ENCODE data around the gene KCNJ15. TPM values are rescaled to one million over a fixed set of nuclear protein-coding genes. Genes with fewer than 3 reads are reported as not detected.

KCNJ15 gene
- total RNA-seq, 1 experiment from 2014 or later: not detected

DNA sequence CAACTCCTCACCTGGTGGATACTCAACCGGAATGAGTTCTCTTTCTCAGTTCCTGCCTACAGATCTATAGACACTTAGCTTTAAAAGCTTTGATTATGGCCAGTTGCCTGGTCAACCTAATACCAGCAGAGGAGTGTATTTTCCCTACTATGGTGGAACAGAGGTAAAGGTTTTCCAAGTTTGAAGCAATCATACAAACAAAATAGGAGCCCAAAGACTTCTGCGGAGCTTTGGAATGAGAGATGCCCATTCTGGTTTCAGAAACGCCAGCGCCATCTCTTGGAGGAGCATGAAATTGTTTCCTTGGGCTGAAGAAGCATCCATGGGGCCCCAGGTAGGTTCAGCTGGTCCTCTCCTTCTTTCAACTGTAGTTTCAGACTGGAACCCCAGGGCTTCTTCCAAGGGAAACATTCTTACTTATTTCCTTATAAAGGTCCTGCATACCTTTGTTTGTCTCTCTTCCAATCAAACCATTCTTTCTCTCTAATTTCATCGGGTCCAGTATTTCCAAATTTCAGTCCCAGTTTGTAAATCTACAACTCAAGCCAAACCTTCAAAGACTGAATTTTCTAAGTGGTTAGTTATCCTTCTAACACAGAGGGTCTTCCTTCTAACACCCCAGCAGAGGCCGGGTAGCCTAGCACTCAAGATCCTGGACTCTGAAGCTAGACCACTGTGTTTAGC lies 95.9 kb downstream of the KCNJ15 start:
- Histone ChIP-seq H3K4me2 (ENCODE audit: low read length) (no peak overlapping the region), H4K20me1 (ENCODE audit: insufficient read depth) (no peaks in the 10 kb centered on the region), H3K36me3 (ENCODE audit: control insufficient read depth in 1 of 2, insufficient read depth in 2 of 2, low read length in 2 of 2) (no peaks in the 10 kb centered on the region), H3K4me1 (ENCODE audit: control insufficient read depth in 1 of 2, insufficient read depth in 2 of 2, low read length in 2 of 2) (no peaks in the 10 kb centered on the region; a peak in 1 of 4 replicates), H3K9me2 (ENCODE audit: insufficient read depth) (no peaks in the 10 kb centered on the region), H3K4me3 (replicated peaks in 1 of 2; ENCODE audit: low read depth in 1 of 2, low read length in 2 of 2) (no peak overlapping the region), H2AFZ (ENCODE audit: low read depth, low read length, poor library complexity, severe bottlenecking) (no peak overlapping the region), H3K9ac (ENCODE audit: low read length) (no peak overlapping the region), H3K27ac (ENCODE audit: low read depth, low read length) (no peak overlapping the region), H3K9me3 (ENCODE audit: control insufficient read depth in 1 of 2, insufficient read depth in 1 of 2, low read depth in 1 of 2, low read length in 2 of 2) (no peaks in the 10 kb centered on the region), H3K79me2 (ENCODE audit: insufficient read depth, low read length) (no peaks in the 10 kb centered on the region), H3K27me3 (ENCODE audit: insufficient read depth, low read length) (peaks cover 4% of the 10 kb centered on the region; the same call in 1 of the 2 replicates)
- CTCF ChIA-PET: interaction anchor here (0.7 to 2.0 kb wide), 12 partner anchors 10 to 678 kb away, joined by 3 to 14 read pairs (median 6); no protein-coding TSS in a partner anchor
- TF ChIP-seq EGR1 (IDR thresholded peaks at IDR 0.05; ENCODE audit: low read depth) (no peak), RAD21 (IDR thresholded peaks at IDR 0.05; ENCODE audit: low read depth) (peak; percentile 49)
- TF ChIP-seq, protein P1, sequence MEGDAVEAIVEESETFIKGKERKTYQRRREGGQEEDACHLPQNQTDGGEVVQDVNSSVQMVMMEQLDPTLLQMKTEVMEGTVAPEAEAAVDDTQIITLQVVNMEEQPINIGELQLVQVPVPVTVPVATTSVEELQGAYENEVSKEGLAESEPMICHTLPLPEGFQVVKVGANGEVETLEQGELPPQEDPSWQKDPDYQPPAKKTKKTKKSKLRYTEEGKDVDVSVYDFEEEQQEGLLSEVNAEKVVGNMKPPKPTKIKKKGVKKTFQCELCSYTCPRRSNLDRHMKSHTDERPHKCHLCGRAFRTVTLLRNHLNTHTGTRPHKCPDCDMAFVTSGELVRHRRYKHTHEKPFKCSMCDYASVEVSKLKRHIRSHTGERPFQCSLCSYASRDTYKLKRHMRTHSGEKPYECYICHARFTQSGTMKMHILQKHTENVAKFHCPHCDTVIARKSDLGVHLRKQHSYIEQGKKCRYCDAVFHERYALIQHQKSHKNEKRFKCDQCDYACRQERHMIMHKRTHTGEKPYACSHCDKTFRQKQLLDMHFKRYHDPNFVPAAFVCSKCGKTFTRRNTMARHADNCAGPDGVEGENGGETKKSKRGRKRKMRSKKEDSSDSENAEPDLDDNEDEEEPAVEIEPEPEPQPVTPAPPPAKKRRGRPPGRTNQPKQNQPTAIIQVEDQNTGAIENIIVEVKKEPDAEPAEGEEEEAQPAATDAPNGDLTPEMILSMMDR (IDR thresholded peaks at IDR 0.05 in 2 of 3, conservative IDR thresholded peaks at IDR 0.05 in 1 of 3; ENCODE audit: borderline replicate concordance in 1 of 3, insufficient read depth in 1 of 3, low read depth in 2 of 3, low read length in 2 of 3): peak; percentile 24 to 70 (median 60); a peak in 4 of 6 replicates
- TF ChIP-seq, protein P2, sequence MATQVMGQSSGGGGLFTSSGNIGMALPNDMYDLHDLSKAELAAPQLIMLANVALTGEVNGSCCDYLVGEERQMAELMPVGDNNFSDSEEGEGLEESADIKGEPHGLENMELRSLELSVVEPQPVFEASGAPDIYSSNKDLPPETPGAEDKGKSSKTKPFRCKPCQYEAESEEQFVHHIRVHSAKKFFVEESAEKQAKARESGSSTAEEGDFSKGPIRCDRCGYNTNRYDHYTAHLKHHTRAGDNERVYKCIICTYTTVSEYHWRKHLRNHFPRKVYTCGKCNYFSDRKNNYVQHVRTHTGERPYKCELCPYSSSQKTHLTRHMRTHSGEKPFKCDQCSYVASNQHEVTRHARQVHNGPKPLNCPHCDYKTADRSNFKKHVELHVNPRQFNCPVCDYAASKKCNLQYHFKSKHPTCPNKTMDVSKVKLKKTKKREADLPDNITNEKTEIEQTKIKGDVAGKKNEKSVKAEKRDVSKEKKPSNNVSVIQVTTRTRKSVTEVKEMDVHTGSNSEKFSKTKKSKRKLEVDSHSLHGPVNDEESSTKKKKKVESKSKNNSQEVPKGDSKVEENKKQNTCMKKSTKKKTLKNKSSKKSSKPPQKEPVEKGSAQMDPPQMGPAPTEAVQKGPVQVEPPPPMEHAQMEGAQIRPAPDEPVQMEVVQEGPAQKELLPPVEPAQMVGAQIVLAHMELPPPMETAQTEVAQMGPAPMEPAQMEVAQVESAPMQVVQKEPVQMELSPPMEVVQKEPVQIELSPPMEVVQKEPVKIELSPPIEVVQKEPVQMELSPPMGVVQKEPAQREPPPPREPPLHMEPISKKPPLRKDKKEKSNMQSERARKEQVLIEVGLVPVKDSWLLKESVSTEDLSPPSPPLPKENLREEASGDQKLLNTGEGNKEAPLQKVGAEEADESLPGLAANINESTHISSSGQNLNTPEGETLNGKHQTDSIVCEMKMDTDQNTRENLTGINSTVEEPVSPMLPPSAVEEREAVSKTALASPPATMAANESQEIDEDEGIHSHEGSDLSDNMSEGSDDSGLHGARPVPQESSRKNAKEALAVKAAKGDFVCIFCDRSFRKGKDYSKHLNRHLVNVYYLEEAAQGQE (IDR thresholded peaks at IDR 0.05; ENCODE audit: low read depth): no peak
- no peak for ATAC-seq
- RAD21 ChIA-PET (ENCODE audit: low non-redundant PET in 1 of 2, low total read pairs in 2 of 2, uncharacterized antibody in 2 of 2, unreplicated experiment in 2 of 2): interaction anchor here in 1 of 2 experiments (1.1 kb wide), 1 partner anchor 594 kb away, joined by 5 read pairs; no protein-coding TSS in a partner anchor
- DNase-seq (ENCODE audit: low read depth, low spot score): peak; percentile 1
- POLR2A ChIA-PET: no interaction called here
- no TSS peak for BruUV-seq (replicated peaks)
- intact Hi-C loops (cut with micrococcal nuclease): loop anchor here (1.0 to 2.0 kb wide), 3 partner anchors 133 to 652 kb away; no protein-coding TSS in a partner anchor

Data from HCT116 (cell line).